Naive thymus-derived CD4-positive, alpha-beta T cell (primary cell): ENCODE results near the gene LDLR. TPM values are rescaled to one million over a fixed set of nuclear protein-coding genes. Genes with fewer than 3 reads are reported as not detected.

Source experiments
- ATAC-seq: fragments of 150-1000 bp; cut with Tn5 transposase; 2 replicates; pipeline ENCODE4 v1.10.0; 2021; ENCODE audit warnings: mild to moderate bottlenecking, moderate library complexity
- CTCF ChIA-PET: fragments of 350-600 bp; sonication (Branson Sonifier 250); formaldehyde crosslinking; loops from one replicate; lab custom pipeline; 2021; ENCODE audit warnings: antibody characterized with exemption; lab: Charles Lee
- POLR2A ChIA-PET: fragments of 350-600 bp; sonication (Branson Sonifier 250); formaldehyde crosslinking; loops from one replicate; lab custom pipeline; 2021; ENCODE audit warnings: antibody characterized with exemption, inconsistent platforms; lab: Charles Lee
- DNase-seq, 9 donors: peaks; one replicate each; pipeline versions ENCODE4 v3.0.0 to v3.0.0-alpha.2; 2020 to 2022; ENCODE audit warnings: mixed read lengths in 1 of 9
- H3K27ac ChIP-seq: one replicate; pipeline ENCODE4 v1.7.0; 2013; ENCODE audit warnings: mild to moderate bottlenecking, low read depth, low read length, moderate library complexity
- H3K27me3 ChIP-seq, 2 donors: one replicate each; pipeline ENCODE4 v1.7.0; 2013; ENCODE audit warnings: low read length in 2 of 2, mild to moderate bottlenecking in 2 of 2, moderate library complexity in 2 of 2; ENCODE audit not compliant: control insufficient read depth in 2 of 2, insufficient read depth in 2 of 2
- H3K36me3 ChIP-seq, 3 experiments: 1 replicate in 2 of 3; 2 replicates in 1 of 3; pipeline ENCODE4 v1.7.0; 2013; ENCODE audit warnings: low read length in 3 of 3, mild to moderate bottlenecking in 3 of 3, moderate library complexity in 1 of 3; ENCODE audit not compliant: insufficient read depth in 3 of 3, control insufficient read depth in 2 of 3
- H3K4me1 ChIP-seq, 2 donors: one replicate each; pipeline ENCODE4 v1.7.0; 2013; ENCODE audit warnings: low read length in 2 of 2, mild to moderate bottlenecking in 2 of 2, moderate library complexity in 1 of 2; ENCODE audit not compliant: control insufficient read depth in 2 of 2, insufficient read depth in 2 of 2
- H3K4me3 ChIP-seq: 2 replicates; pipeline ENCODE4 v1.7.0; 2013; ENCODE audit warnings: mild to moderate bottlenecking, low read length
- H3K9me3 ChIP-seq, 3 experiments: 1 replicate in 2 of 3; 2 replicates in 1 of 3; pipeline ENCODE4 v1.7.0; 2013; ENCODE audit warnings: low read length in 3 of 3; ENCODE audit not compliant: control insufficient read depth in 2 of 3
- H3K27ac Mint-ChIP-seq, 9 donors: one replicate each; pipeline ENCODE4 v1.8.0; 2020 to 2022; ENCODE audit warnings: mixed read lengths in 9 of 9, mild to moderate bottlenecking in 8 of 9, moderate library complexity in 5 of 9, inconsistent platforms in 2 of 9
- H3K27me3 Mint-ChIP-seq, 5 donors: one replicate each; pipeline ENCODE4 v1.8.0; 2021 to 2022; ENCODE audit warnings: mixed read lengths in 5 of 5, mild to moderate bottlenecking in 1 of 5
- H3K36me3 Mint-ChIP-seq, 5 donors: one replicate each; pipeline ENCODE4 v1.8.0; 2020 to 2022; ENCODE audit warnings: mixed read lengths in 5 of 5, mild to moderate bottlenecking in 3 of 5, inconsistent platforms in 1 of 5
- H3K4me1 Mint-ChIP-seq, 7 donors: one replicate each; pipeline ENCODE4 v1.8.0; 2020 to 2022; ENCODE audit warnings: mixed read lengths in 7 of 7, mild to moderate bottlenecking in 3 of 7, inconsistent platforms in 1 of 7
- H3K4me3 Mint-ChIP-seq, 10 donors: one replicate each; pipeline ENCODE4 v1.8.0; 2020 to 2022; ENCODE audit warnings: mild to moderate bottlenecking in 10 of 10, mixed read lengths in 10 of 10, moderate library complexity in 6 of 10, inconsistent platforms in 2 of 10
- H3K9me3 Mint-ChIP-seq, 11 donors: one replicate each; pipeline ENCODE4 v1.8.0; 2020 to 2022; ENCODE audit warnings: mixed read lengths in 11 of 11, mild to moderate bottlenecking in 4 of 11, inconsistent platforms in 1 of 11, moderate library complexity in 1 of 11
- intact Hi-C, 2 donors: fragments of 100-400 bp; cut with micrococcal nuclease; formaldehyde crosslinking; loops; one replicate each; pipeline ENCODE4 v1.15.1; 2023
- polyA plus RNA-seq, 2 donors: library from polyadenylated mRNA; unstranded; fragments of 300-500 nt; fragmentation: Illumina TruSeq; gene quantifications; one replicate each; pipeline ENCODE4 v1.2.3, GENCODE V29; 2021
- total RNA-seq, 6 experiments: library from RNA in 5 of 6; stranded (reverse) in 5 of 6; gene quantifications; 1 replicate in 5 of 6; 2 replicates in 1 of 6; pipeline ENCODE4 v1.2.3 and lab custom pipeline; 2021 to 2026

LDLR gene
- total and polyA plus RNA-seq, 7 experiments from 2014 or later, result 5.5 to 90.3 (median 34.2) TPM

DNA sequence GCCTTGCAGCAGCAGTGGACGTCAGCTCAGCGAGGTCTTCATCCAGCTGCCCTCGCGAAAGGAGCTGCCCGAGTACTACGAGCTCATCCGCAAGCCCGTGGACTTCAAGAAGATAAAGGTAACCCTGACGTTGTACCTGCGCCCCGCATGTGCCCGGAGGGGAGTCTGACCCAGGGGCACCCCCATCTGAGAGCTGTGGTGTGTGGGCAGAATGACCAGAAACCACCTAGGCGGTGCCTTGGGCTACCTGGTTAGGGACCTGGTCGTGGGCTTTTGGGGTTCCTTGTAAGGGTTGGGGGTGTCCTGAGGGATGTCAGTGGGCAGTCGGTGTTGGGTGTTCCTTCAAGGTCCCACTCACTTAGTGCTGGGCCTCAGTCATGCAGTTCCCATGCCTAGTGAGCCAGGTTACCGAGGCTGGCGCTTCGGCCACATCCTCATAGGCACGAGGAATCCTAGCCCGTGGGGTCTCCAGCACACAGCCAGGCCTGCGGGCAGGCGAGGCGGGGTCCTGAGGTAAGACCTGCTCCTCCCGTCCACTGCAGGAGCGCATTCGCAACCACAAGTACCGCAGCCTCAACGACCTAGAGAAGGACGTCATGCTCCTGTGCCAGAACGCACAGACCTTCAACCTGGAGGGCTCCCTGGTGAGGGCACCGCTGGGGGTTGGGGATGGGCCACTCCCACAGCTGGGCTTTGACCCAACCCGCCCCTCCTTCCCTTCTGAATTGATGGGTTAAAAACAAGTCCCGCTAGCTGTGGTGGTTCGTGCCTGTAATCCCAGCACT lies 30.8 kb upstream of the LDLR start:
- ATAC-seq (no peak), DNase-seq (no peak)
- ChIA-PET CTCF (no interaction called here), POLR2A (no interaction called here)
- H3K9me3 ChIP-seq, result no peaks in the 10 kb centered on the region
- intact Hi-C loops, result no loop called here
- peaks cover 6 to 23% (median 7%) of the 10 kb centered on the region in 5 donors for H3K36me3 Mint-ChIP-seq
- H3K27ac ChIP-seq, result no peak overlapping the region
- peaks cover 0 to 49% (median 0%) of the 10 kb centered on the region in 3 experiments for H3K36me3 ChIP-seq
- no peaks in the 10 kb centered on the region for H3K9me3 Mint-ChIP-seq
- peaks cover 0 to 5% (median 0%) of the 10 kb centered on the region in 7 donors for H3K4me1 Mint-ChIP-seq
- no peak overlapping the region for H3K27ac Mint-ChIP-seq
- no peaks in the 10 kb centered on the region for H3K4me1 ChIP-seq
- H3K4me3 Mint-ChIP-seq, result no peak overlapping the region
- no peaks in the 10 kb centered on the region for H3K27me3 ChIP-seq
- no peaks in the 10 kb centered on the region for H3K27me3 Mint-ChIP-seq
- no peak overlapping the region for H3K4me3 ChIP-seq

DNA sequence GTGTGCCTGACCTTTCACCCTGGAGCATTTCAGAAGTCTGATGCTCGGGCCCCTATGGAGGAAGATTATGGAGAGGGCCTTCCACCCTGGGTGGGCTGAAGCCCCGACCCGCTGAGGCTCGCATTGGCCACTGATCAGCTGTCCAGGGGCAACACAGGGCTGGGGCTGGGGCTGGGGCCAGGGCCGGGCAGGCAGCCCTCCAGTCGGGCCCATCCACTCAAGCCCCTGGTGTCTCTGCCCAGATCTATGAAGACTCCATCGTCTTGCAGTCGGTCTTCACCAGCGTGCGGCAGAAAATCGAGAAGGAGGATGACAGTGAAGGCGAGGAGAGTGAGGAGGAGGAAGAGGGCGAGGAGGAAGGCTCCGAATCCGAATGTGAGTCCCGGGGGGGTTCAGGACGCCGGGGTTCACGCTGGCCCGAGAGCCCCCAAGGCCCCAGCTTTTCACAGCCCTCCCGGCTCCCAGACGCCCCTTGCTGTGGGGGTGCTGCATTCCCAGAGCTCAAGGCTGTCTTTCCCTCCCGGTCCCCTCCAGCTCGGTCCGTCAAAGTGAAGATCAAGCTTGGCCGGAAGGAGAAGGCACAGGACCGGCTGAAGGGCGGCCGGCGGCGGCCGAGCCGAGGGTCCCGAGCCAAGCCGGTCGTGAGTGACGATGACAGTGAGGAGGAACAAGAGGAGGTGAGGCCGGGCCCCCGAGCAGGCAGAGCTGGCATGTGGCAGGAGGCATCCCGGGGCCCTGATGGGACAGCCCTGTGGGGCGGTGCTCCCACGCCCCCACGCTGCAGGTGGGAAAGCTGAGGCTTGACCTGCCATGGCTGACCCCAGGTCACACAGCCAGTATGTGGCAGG lies 29.5 kb upstream of the LDLR start:
- ATAC-seq (no peak), DNase-seq (no peak)
- intact Hi-C loops, result no loop called here
- Mint-ChIP-seq H3K4me3 (no peak overlapping the region), H3K9me3 (no peaks in the 10 kb centered on the region), H3K4me1 (peaks cover 0 to 5% (median 0%) of the 10 kb centered on the region in 7 donors), H3K27me3 (no peaks in the 10 kb centered on the region), H3K27ac (no peak overlapping the region), H3K36me3 (peaks cover 6 to 23% (median 9%) of the 10 kb centered on the region in 5 donors)
- ChIA-PET POLR2A (no interaction called here), CTCF (no interaction called here)
- no peaks in the 10 kb centered on the region for H3K9me3 ChIP-seq
- no peak overlapping the region for H3K27ac ChIP-seq
- H3K4me1 ChIP-seq, result no peaks in the 10 kb centered on the region
- no peak overlapping the region for H3K4me3 ChIP-seq
- H3K27me3 ChIP-seq, result no peaks in the 10 kb centered on the region
- peaks cover 0 to 44% (median 0%) of the 10 kb centered on the region in 3 experiments for H3K36me3 ChIP-seq

DNA sequence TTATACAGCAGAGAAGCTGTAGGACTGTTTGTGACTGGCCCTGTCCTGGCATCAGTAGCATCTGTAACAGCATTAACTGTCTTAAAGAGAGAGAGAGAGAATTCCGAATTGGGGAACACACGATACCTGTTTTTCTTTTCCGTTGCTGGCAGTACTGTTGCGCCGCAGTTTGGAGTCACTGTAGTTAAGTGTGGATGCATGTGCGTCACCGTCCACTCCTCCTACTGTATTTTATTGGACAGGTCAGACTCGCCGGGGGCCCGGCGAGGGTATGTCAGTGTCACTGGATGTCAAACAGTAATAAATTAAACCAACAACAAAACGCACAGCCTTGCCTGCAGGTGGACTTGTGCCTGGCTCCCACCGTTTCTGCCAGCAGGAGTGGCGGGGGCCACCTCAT lies 27.3 kb upstream of the LDLR start:
- Mint-ChIP-seq H3K27ac (peak overlapping the region in 1 of 9 donors; percentile 21), H3K27me3 (no peaks in the 10 kb centered on the region), H3K9me3 (no peaks in the 10 kb centered on the region), H3K4me3 (no peak overlapping the region), H3K4me1 (no peaks in the 10 kb centered on the region), H3K36me3 (peaks cover 0 to 23% (median 7%) of the 10 kb centered on the region in 5 donors)
- no peaks in the 10 kb centered on the region for H3K27me3 ChIP-seq
- H3K27ac ChIP-seq, result no peak overlapping the region
- intact Hi-C loops, result no loop called here
- no peaks in the 10 kb centered on the region for H3K9me3 ChIP-seq
- ATAC-seq (no peak), DNase-seq (no peak)
- ChIA-PET CTCF (no interaction called here), POLR2A (no interaction called here)
- H3K4me1 ChIP-seq, result no peaks in the 10 kb centered on the region
- peaks cover 0 to 41% (median 0%) of the 10 kb centered on the region in 3 experiments for H3K36me3 ChIP-seq
- H3K4me3 ChIP-seq, result no peak overlapping the region

DNA sequence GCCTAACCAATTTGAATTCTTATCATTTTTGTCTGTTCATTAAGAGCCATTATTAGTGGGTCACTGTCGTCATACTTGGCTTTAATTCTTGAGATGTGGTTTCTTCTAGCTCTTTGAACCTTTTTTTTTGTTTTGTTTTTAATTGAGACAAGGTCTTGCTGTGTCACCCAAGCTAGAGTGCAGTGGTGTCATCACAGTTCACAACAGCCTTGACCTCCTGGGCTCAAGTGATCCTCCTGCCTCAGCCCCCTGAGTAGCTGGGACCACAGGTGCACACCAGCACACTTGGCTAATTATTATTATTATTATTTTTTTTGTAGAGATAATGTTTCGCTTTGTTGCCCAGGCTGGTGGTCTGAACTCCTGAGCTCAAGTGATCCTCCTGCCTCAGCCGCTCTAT lies 25.8 kb upstream of the LDLR start:
- Histone ChIP-seq H3K27ac (no peak overlapping the region), H3K27me3 (no peaks in the 10 kb centered on the region), H3K4me3 (no peak overlapping the region), H3K4me1 (no peaks in the 10 kb centered on the region), H3K36me3 (peaks cover 0 to 45% (median 0%) of the 10 kb centered on the region in 3 experiments), H3K9me3 (no peaks in the 10 kb centered on the region)
- Mint-ChIP-seq H3K27ac (peak overlapping the region in 1 of 9 donors; percentile 18), H3K4me1 (no peaks in the 10 kb centered on the region), H3K9me3 (no peaks in the 10 kb centered on the region), H3K27me3 (no peaks in the 10 kb centered on the region), H3K4me3 (no peak overlapping the region), H3K36me3 (peaks cover 0 to 32% (median 12%) of the 10 kb centered on the region in 5 donors)
- no peak for DNase-seq
- no peak for ATAC-seq
- POLR2A ChIA-PET, result no interaction called here
- CTCF ChIA-PET, result interaction anchor here (1.0 kb wide), 1 partner anchor 27 kb away, joined by 3 read pairs; no protein-coding TSS in a partner anchor
- intact Hi-C loops, result no loop called here

DNA sequence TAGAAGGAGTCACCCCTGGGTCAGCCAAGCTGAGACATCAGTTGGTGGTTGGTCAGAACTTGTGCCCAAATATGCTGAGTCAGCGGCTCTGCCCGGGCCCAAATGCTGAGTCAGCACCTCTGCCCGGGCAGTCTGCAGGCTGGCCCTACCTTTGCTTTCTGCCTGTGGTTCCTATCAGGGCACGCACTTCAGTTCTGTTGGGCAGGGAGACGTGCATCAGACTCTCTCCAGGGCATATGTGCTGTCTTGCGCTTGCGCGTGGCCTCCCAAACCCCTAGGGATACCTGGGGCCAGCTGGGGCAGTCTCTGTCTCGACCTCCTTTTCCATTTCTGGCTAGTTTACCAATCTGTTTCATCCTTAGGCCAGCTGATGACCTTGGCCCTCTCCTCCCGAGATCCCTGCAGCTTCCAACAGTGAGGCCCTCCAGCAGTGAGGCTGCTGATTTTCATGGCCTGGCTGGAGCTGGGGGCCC lies 24.4 kb upstream of the LDLR start:
- intact Hi-C loops, result no loop called here
- POLR2A ChIA-PET, result no interaction called here
- H3K27me3 Mint-ChIP-seq, result no peaks in the 10 kb centered on the region

DNA sequence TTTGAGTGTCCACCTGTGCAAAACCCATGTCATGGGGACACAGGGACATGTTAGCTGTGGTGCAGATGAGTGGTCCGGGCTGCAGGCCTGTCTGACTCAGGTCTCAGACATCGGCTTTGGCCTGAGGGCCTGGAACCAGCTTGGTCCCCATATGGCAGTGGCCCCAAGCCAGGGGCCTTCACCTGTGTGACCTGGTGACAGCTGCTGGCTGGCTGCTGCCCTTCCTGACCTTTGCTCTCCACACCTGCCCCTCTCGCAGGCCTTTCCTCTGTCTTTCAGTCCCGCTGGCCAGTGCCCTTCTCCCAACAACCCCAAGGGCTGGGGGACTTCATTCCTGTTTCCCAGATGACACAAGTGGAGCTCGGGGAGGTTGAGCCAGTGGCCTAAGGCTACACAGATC lies 22.9 kb upstream of the LDLR start:
- H3K27ac ChIP-seq, result no peak overlapping the region
- no peak for DNase-seq
- POLR2A ChIA-PET, result interaction anchor here (1.1 kb wide), 1 partner anchor 22 kb away, joined by 4 read pairs; the partner anchor contains the start of gene LDLR
- no peaks in the 10 kb centered on the region for H3K9me3 ChIP-seq
- CTCF ChIA-PET, result interaction anchor here (0.6 kb wide), 1 partner anchor 52 kb away, joined by 3 read pairs; no protein-coding TSS in a partner anchor
- H3K27me3 ChIP-seq, result no peaks in the 10 kb centered on the region
- no peaks in the 10 kb centered on the region for H3K9me3 Mint-ChIP-seq
- no peak overlapping the region for H3K4me3 Mint-ChIP-seq
- H3K27me3 Mint-ChIP-seq, result no peaks in the 10 kb centered on the region
- peaks cover 0 to 28% (median 0%) of the 10 kb centered on the region in 3 experiments for H3K36me3 ChIP-seq
- no peak overlapping the region for H3K4me3 ChIP-seq
- intact Hi-C loops, result no loop called here
- H3K36me3 Mint-ChIP-seq, result peaks cover 0 to 21% (median 11%) of the 10 kb centered on the region in 5 donors
- peak overlapping the region in 1 of 9 donors; percentile 72 for H3K27ac Mint-ChIP-seq
- H3K4me1 Mint-ChIP-seq, result peaks cover 0 to 9% (median 0%) of the 10 kb centered on the region in 7 donors
- ATAC-seq, result no peak
- no peaks in the 10 kb centered on the region for H3K4me1 ChIP-seq

More for the DNA sequence above, 24.4 kb upstream of the LDLR start:
- ATAC-seq, result no peak
- Histone ChIP-seq H3K36me3 (peaks cover 0 to 39% (median 0%) of the 10 kb centered on the region in 3 experiments), H3K9me3 (no peaks in the 10 kb centered on the region), H3K27me3 (no peaks in the 10 kb centered on the region), H3K4me3 (no peak overlapping the region), H3K27ac (no peak overlapping the region), H3K4me1 (no peaks in the 10 kb centered on the region)
- no peak for DNase-seq
- Mint-ChIP-seq H3K4me3 (no peak overlapping the region), H3K36me3 (peaks cover 0 to 28% (median 11%) of the 10 kb centered on the region in 5 donors), H3K4me1 (peaks cover 0 to 7% (median 0%) of the 10 kb centered on the region in 7 donors), H3K9me3 (no peaks in the 10 kb centered on the region), H3K27ac (peak overlapping the region in 2 of 9 donors; percentile 32 to 48)
- CTCF ChIA-PET, result interaction anchor here (0.5 kb wide), 1 partner anchor 25 kb away, joined by 3 read pairs; no protein-coding TSS in a partner anchor
